GM12865 (cell line): Measurements from ENCODE around the gene PTPRJ.

Experiments used
- DNase-seq: peaks from one replicate; pipeline ENCODE4 v3.0.0; 2010; ENCODE audit warnings: low read depth
- H3K4me3 ChIP-seq: 2 replicates; pipeline ENCODE4 v1.5.1; 2011; ENCODE audit warnings: mild to moderate bottlenecking, low read depth, low read length, control low read depth
- TF ChIP-seq, protein P1 (sequence below): IDR thresholded peaks from 2 replicates; pipeline ENCODE4 v1.5.1; 2011; ENCODE audit warnings: low read length, control low read depth, low read depth, inconsistent platforms; ENCODE audit not compliant: insufficient read depth; ENCODE audit errors: missing control alignments

PTPRJ gene

DNA sequence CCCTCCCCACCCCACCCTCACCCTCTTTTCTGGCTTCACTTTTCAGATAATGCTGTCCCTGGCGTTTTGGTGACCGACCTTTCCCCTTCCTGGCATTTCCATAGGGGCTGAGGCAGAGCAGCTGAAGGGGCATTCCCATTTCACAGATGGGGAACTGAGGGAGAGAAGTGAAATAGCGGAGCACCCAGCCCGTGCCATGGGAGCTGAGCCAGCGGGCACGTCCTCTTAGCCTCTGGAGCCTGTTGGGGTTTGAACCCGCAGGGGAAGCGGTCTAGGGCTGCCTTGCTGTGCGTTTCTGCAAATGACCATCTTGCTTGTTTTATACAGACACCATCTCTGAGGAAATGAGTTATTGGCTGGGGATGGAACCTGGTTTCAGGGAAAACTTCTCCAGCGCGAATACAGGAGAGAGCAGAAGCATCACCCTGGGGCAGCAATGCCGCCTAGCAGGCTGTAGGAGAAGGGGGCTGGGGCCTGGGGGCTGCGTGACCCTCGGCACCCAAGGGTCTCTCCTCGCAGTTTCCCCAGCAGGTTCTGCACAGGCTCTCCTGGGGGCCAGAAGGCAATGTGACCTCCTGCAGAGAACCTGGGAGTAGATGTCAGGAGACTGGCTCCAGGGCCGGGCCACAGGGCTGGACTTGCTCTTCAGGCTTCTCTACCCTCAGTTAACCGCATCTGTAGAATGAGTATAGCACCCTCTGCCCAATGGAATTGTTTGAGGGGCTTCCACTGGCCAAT, 1.5 kb downstream of the PTPRJ start:
- DNase-seq: no peak
- peak overlapping the region; percentile 75 for H3K4me3 ChIP-seq
- TF ChIP-seq, protein P1, sequence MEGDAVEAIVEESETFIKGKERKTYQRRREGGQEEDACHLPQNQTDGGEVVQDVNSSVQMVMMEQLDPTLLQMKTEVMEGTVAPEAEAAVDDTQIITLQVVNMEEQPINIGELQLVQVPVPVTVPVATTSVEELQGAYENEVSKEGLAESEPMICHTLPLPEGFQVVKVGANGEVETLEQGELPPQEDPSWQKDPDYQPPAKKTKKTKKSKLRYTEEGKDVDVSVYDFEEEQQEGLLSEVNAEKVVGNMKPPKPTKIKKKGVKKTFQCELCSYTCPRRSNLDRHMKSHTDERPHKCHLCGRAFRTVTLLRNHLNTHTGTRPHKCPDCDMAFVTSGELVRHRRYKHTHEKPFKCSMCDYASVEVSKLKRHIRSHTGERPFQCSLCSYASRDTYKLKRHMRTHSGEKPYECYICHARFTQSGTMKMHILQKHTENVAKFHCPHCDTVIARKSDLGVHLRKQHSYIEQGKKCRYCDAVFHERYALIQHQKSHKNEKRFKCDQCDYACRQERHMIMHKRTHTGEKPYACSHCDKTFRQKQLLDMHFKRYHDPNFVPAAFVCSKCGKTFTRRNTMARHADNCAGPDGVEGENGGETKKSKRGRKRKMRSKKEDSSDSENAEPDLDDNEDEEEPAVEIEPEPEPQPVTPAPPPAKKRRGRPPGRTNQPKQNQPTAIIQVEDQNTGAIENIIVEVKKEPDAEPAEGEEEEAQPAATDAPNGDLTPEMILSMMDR: no peak

DNA sequence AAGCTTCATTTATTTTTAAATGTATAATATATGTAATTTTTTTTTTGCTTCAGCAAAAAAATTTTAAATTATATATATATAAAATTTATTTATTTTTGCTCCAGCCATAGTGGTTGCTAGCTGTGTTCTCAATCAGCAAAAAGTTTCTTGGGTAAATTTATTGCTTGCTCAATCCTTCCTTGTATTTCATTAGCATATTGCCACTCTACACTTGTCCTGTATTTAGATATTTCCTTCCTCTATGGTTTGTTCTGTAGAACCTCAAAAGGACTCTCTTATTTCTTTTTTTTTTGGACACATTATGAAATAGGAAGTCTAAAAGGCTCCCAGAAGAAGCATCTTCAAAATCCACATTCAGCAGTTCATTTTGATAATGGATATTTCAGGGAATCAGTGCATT, 2.3 kb downstream of the PTPRJ start:
- no peak overlapping the region for H3K4me3 ChIP-seq
- TF ChIP-seq, protein P1: no peak
- DNase-seq: no peak

DNA sequence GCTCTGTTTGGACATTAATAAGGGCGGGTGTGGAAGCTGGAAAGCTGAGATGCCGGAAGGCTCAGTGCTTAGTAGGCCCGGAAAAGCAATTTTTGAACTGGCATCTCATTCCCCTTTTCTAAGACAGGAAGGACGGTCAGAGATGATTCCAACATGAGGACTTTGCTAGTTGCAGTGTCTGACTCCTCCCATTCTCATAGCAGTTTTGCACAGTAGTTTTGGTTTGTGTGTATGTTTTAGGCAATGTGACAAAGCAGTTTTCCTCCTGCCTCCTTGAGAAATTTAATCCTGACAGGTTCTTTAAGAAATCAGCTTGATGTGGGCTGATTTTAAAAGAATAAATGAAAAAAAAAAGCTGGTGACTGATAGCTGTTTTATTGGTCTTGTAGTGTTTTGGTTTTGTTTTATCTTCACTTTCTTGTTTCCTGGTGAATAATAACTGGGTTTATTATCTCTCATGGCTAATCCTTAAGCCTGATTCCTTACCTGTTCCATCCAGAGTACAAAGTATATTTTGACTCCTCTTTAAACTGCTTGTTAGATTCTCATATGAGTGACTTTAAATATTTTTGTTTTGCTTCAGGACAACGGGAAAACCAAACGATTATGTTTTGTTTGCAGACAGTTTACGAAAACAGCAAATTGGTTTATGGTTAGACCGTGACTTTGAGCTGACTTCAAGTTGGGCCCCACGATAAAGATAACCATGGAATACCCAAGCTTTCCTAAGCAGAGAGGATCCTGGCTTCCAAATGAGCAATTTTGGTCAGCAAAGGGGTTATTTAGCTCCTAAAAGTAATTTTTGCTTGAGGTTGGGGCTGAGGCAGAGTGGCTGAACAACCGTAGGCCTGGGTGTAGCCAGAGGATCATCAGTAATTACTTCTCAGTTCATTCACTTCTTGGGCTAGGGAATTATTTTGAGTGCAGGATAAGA, 3.4 kb downstream of the PTPRJ start:
- H3K4me3 ChIP-seq: no peak overlapping the region
- TF ChIP-seq, protein P1: no peak
- DNase-seq: no peak

DNA sequence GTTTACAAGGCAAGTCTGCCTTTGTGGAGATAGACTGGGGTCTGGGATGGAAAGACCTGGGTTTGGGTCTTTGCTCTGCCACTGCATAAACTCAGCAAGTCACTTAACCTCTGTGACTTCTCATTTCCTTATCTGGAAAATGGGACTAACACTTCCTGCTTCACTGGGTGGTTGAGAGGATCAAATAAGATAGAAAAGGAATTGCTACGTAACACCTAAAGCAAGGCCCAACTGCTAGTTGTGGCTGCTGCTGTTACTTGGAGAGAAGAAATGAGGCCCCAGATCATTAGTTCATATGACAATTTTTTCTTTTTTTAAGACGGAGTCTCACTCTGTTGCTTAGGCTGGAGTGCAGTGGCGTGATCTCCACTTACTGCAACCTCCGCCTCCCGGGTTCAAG, 5.9 kb downstream of the PTPRJ start:
- no peak for DNase-seq
- TF ChIP-seq, protein P1: no peak
- H3K4me3 ChIP-seq: no peak overlapping the region

DNA sequence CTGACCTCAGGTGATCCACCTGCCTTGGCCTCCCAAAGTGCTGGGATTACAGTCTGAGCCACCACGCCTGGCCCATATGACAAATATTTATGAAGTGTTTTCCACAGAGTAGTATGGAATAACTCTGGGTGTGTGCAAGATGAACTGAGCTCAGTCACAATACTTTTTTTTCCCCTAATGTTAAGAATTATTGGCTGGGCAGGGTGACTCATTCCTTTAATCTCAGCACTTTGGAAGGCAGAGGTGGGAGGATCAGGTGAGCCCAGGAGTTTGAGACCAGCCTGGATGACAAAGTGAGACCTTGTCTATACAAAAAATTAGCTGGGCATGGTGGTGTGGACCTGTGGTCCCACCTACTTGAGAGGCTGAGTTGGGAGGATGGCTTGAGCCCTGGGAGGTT, 6.4 kb downstream of the PTPRJ start:
- no peak overlapping the region for H3K4me3 ChIP-seq
- DNase-seq: no peak
- TF ChIP-seq, protein P1: no peak

DNA sequence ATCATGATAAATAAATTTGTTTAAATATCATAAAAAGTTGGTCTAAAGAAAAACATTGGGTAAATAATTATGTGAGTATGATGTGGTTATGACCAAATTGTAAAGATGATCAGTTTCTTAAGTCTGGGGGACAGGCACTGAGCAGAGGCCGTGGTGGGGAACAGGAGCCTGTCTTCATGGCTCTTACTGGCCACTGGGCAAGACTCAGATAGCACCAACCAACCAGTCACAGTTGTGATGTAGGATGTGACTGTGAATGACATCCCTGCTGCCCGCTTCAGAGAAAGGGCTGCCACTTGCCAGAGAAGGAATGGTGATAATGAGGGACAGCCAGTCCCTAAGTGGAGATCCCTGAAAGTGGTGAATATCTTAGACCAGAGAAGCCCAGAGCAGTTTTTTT, 7.0 kb downstream of the PTPRJ start:
- H3K4me3 ChIP-seq: no peak overlapping the region
- DNase-seq: peak; percentile 37
- TF ChIP-seq, protein P1: no peak
